HCT116 (cell line): ENCODE data around the gene CDHR3. TPM values are rescaled to one million over a fixed set of nuclear protein-coding genes. Genes with fewer than 3 reads are reported as not detected.

ENCODE experiments used
- ATAC-seq: fragments of 200-7000 bp; cut with Tn5 transposase; 2 replicates; pipeline ENCODE4 v1.9.1; 2020; ENCODE audit warnings: mild to moderate bottlenecking, moderate library complexity
- BruUV-seq: library from RNA; stranded (reverse); fragments of 400-500 nt; replicated peaks from 2 replicates; lab custom pipeline; 2021; lab: Mats Ljungman, UMichigan
- CTCF ChIA-PET: fragments of 300-600 bp; sonication (Branson Sonifier 250); formaldehyde crosslinking; loops from one replicate; lab custom pipeline; 2021; ENCODE audit warnings: antibody characterized with exemption; lab: Charles Lee
- POLR2A ChIA-PET: fragments of 300-600, 350-600 bp; sonication (Branson Sonifier 250); formaldehyde crosslinking; loops from one replicate; lab custom pipeline; 2021; ENCODE audit warnings: antibody characterized with exemption; lab: Charles Lee
- RAD21 ChIA-PET, 2 experiments: fragments of 300-600 bp; sonication (Branson Sonifier 250); formaldehyde crosslinking; loops; one replicate each; lab custom pipeline; 2023; ENCODE audit warnings: low total read pairs in 2 of 2; ENCODE audit not compliant: uncharacterized antibody in 2 of 2, unreplicated experiment in 2 of 2, low non-redundant PET in 1 of 2; lab: Charles Lee
- DNase-seq: peaks from one replicate; pipeline ENCODE4 v3.0.0-alpha.2; 2010; ENCODE audit warnings: low read depth, low spot score
- H2AFZ ChIP-seq: fragments of 200-600 bp; shearing (Covaris generic), sonication (generic); 2 replicates; pipeline ENCODE4 v1.6.1; 2017; ENCODE audit warnings: low read depth, mixed run types, mixed read lengths, antibody characterized with exemption, low read length; ENCODE audit not compliant: poor library complexity, severe bottlenecking
- H3K27ac ChIP-seq: 2 replicates; pipeline ENCODE4 v1.5.1; 2012; ENCODE audit warnings: low read depth, low read length
- H3K27me3 ChIP-seq: fragments of 200-600 bp; sonication (generic); 2 replicates; pipeline ENCODE4 v1.6.1; 2016; ENCODE audit warnings: mixed run types, low read length, mixed read lengths; ENCODE audit not compliant: insufficient read depth
- H3K36me3 ChIP-seq, 2 experiments: fragments of 200-500 bp in 1 of 2; fragments of 200-600 bp in 1 of 2; sonication (Bioruptor generic) in 1 of 2; sonication (generic) in 1 of 2; 2 replicates each; pipeline versions ENCODE4 v1.5.1 to v1.6.1; 2014 to 2016; ENCODE audit warnings: low read length in 2 of 2, inconsistent platforms in 1 of 2, mixed read lengths in 1 of 2, mixed run types in 1 of 2; ENCODE audit not compliant: insufficient read depth in 2 of 2, control insufficient read depth in 1 of 2
- H3K4me1 ChIP-seq, 2 experiments: fragments of 200-600 bp in 1 of 2; sonication (generic) in 1 of 2; 2 replicates each; pipeline versions ENCODE4 v1.5.1 to v1.6.1; 2012 to 2017; ENCODE audit warnings: low read length in 2 of 2, inconsistent platforms in 1 of 2, mild to moderate bottlenecking in 1 of 2, mixed read lengths in 1 of 2, mixed run types in 1 of 2, moderate library complexity in 1 of 2; ENCODE audit not compliant: insufficient read depth in 2 of 2, control insufficient read depth in 1 of 2
- H3K4me2 ChIP-seq: fragments of 200-600 bp; sonication (generic); 2 replicates; pipeline ENCODE4 v1.6.1; 2017; ENCODE audit warnings: mixed run types, low read length, mixed read lengths
- H3K4me3 ChIP-seq, 2 experiments: fragments of 200-600 bp in 1 of 2; sonication (generic) in 1 of 2; replicated peaks in 1 of 2; 2 replicates each; pipeline ENCODE4 v1.5.1; 2011 to 2016; ENCODE audit warnings: low read length in 2 of 2, control low read depth in 1 of 2, low read depth in 1 of 2, mild to moderate bottlenecking in 1 of 2, mixed read lengths in 1 of 2, mixed run types in 1 of 2
- H3K79me2 ChIP-seq: fragments of 200-600 bp; sonication (generic); 2 replicates; pipeline ENCODE4 v1.6.1; 2017; ENCODE audit warnings: mild to moderate bottlenecking, mixed run types, low read length, moderate library complexity, mixed read lengths; ENCODE audit not compliant: insufficient read depth
- H3K9ac ChIP-seq: fragments of 200-600 bp; sonication (generic); 2 replicates; pipeline ENCODE4 v1.6.1; 2016; ENCODE audit warnings: low read length, mixed read lengths
- H3K9me2 ChIP-seq: fragments of 200-600 bp; sonication (generic), shearing (Covaris generic); 2 replicates; pipeline ENCODE4 v1.6.1; 2017; ENCODE audit warnings: mixed run types, mild to moderate bottlenecking, moderate library complexity; ENCODE audit not compliant: insufficient read depth
- H3K9me3 ChIP-seq, 2 experiments: fragments of 200-500 bp in 1 of 2; fragments of 200-600 bp in 1 of 2; sonication (Bioruptor generic) in 1 of 2; sonication (generic) in 1 of 2; 2 replicates each; pipeline ENCODE4 v1.6.1; 2014 to 2017; ENCODE audit warnings: low read length in 2 of 2, mixed read lengths in 2 of 2, inconsistent platforms in 1 of 2, low read depth in 1 of 2, mild to moderate bottlenecking in 1 of 2, mixed run types in 1 of 2, moderate library complexity in 1 of 2; ENCODE audit not compliant: control insufficient read depth in 1 of 2, insufficient read depth in 1 of 2
- H4K20me1 ChIP-seq: fragments of 200-600 bp; sonication (generic), shearing (Covaris generic); 2 replicates; pipeline ENCODE4 v1.6.1; 2017; ENCODE audit warnings: mixed run types, mild to moderate bottlenecking, moderate library complexity; ENCODE audit not compliant: insufficient read depth
- CBX3 ChIP-seq: IDR thresholded peaks from 2 replicates; pipeline ENCODE4 v1.6.1; 2012; ENCODE audit warnings: low read depth
- CEBPB ChIP-seq: IDR thresholded peaks from 2 replicates; pipeline ENCODE4 v1.6.1; 2012; ENCODE audit warnings: low read depth
- EGR1 ChIP-seq: IDR thresholded peaks from 2 replicates; pipeline ENCODE4 v1.6.1; 2012; ENCODE audit warnings: low read depth
- EZH2 ChIP-seq: fragments of 200-600 bp; sonication (generic); IDR thresholded peaks from 2 replicates; pipeline ENCODE4 v1.6.1; 2017; ENCODE audit warnings: antibody characterized with exemption, mixed run types
- EZH2phosphoT487 ChIP-seq: fragments of 200-600 bp; IDR thresholded peaks from 2 replicates; pipeline ENCODE4 v1.6.1; 2018; ENCODE audit warnings: antibody characterized with exemption, borderline replicate concordance
- POLR2A ChIP-seq: IDR thresholded peaks from 2 replicates; pipeline ENCODE4 v1.7.0; 2011; ENCODE audit warnings: borderline replicate concordance; ENCODE audit not compliant: insufficient read depth, insufficient read length; ENCODE audit errors: extremely low read depth
- REST ChIP-seq: IDR thresholded peaks from 2 replicates; pipeline ENCODE4 v1.6.1; 2012; ENCODE audit warnings: low read depth
- SIN3A ChIP-seq: IDR thresholded peaks from 2 replicates; pipeline ENCODE4 v1.6.1; 2012; ENCODE audit warnings: low read depth
- SP1 ChIP-seq: IDR thresholded peaks from 2 replicates; pipeline ENCODE4 v1.6.1; 2012; ENCODE audit warnings: low read depth
- YY1 ChIP-seq: IDR thresholded peaks from 2 replicates; pipeline ENCODE4 v1.6.1; 2011; ENCODE audit warnings: low read length, low read depth, moderate library complexity, mild to moderate bottlenecking; ENCODE audit not compliant: insufficient replicate concordance; ENCODE audit errors: extremely low read depth
- intact Hi-C: fragments of 100-400 bp; cut with micrococcal nuclease; formaldehyde crosslinking; loops from 2 replicates; pipeline ENCODE4 v1.10.0; 2022
- total RNA-seq: library from RNA; stranded (reverse); gene quantifications from one replicate; pipeline ENCODE4 v1.2.1, GENCODE V29; 2021; ENCODE audit not compliant: unreplicated experiment

CDHR3 gene
- total RNA-seq, 1 experiment from 2014 or later: 5.5 TPM

DNA sequence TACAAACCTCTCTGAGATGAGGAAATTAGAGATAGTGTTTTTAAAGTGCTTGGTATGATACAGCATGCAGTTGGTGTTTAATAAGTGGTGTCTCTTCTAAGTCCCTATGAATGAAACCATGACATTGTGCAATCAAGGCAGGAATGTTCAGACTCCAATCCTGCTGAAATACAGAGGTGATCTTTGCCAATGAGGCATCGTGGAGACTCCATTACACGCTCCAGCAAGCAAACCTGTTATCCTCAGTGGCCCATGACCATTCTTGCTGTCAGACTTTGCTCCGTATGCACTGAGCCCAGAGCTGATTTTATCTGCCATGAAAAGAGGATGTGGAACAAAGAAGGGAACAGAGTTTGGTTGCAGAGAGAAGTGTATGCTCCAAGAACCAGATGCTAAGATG lies 47.3 kb downstream of the CDHR3 start:
- DNase-seq (no peak), ATAC-seq (no peak)
- H3K27ac ChIP-seq: no peak overlapping the region
- TF ChIP-seq EZH2phosphoT487: no peak
- no peak for TF ChIP-seq CEBPB
- H3K79me2 ChIP-seq: no peaks in the 10 kb centered on the region
- H2AFZ ChIP-seq: peak overlapping the region; percentile 89
- H3K9me3 ChIP-seq: no peaks in the 10 kb centered on the region
- peaks cover 8 to 12% of the 10 kb centered on the region in 2 experiments; a peak in 3 of 4 replicates for H3K4me1 ChIP-seq
- ChIA-PET POLR2A (no interaction called here), CTCF (interaction anchor here (1.1 to 1.7 kb wide), 3 partner anchors 20 to 250 kb away, joined by 3 to 9 read pairs (median 3); no protein-coding TSS in a partner anchor), RAD21 (no interaction called here)
- H3K9me2 ChIP-seq: no peaks in the 10 kb centered on the region
- no peak overlapping the region for H3K9ac ChIP-seq
- no peaks in the 10 kb centered on the region for H3K36me3 ChIP-seq
- no peaks in the 10 kb centered on the region for H3K27me3 ChIP-seq
- no peaks in the 10 kb centered on the region for H4K20me1 ChIP-seq
- BruUV-seq: no TSS peak
- H3K4me3 ChIP-seq: no peak overlapping the region
- intact Hi-C loops: no loop called here
- H3K4me2 ChIP-seq: peak overlapping the region; percentile 69; the same call in 1 of the 2 replicates

GRCh38 chr7:106010866-106011265 lies 47.8 kb downstream of the CDHR3 start:
- Histone ChIP-seq H3K27me3 (no peaks in the 10 kb centered on the region), H3K9me3 (no peaks in the 10 kb centered on the region), H2AFZ (no peak overlapping the region), H3K4me3 (no peak overlapping the region), H3K27ac (no peak overlapping the region), H3K9me2 (no peaks in the 10 kb centered on the region), H3K9ac (no peak overlapping the region), H3K4me1 (peaks cover 8 to 12% of the 10 kb centered on the region in 2 experiments; a peak in 3 of 4 replicates), H3K36me3 (no peaks in the 10 kb centered on the region), H3K79me2 (no peaks in the 10 kb centered on the region), H4K20me1 (no peaks in the 10 kb centered on the region), H3K4me2 (no peak overlapping the region)
- BruUV-seq: no TSS peak
- no peak for DNase-seq
- ATAC-seq: no peak
- intact Hi-C loops: no loop called here
- RAD21 ChIA-PET: no interaction called here
- POLR2A ChIA-PET: no interaction called here
- no peak for TF ChIP-seq POLR2A
- TF ChIP-seq SIN3A: no peak
- TF ChIP-seq EGR1: no peak
- TF ChIP-seq CEBPB: no peak
- TF ChIP-seq YY1: no peak
- TF ChIP-seq SP1: no peak
- TF ChIP-seq REST: no peak
- no peak for TF ChIP-seq EZH2
- no peak for TF ChIP-seq CBX3
- TF ChIP-seq EZH2phosphoT487: no peak
- CTCF ChIA-PET: no interaction called here
